Breast epithelium (tissue), 3 donors: ENCODE data around the gene GPX4.

Experiments used
- CTCF ChIP-seq, 3 donors: fragments of 450-650 bp; IDR thresholded peaks; one replicate each; pipeline ENCODE4 v1.5.1; 2016 to 2017; ENCODE audit warnings: antibody characterized with exemption in 3 of 3, mild to moderate bottlenecking in 3 of 3, moderate library complexity in 3 of 3
- POLR2A ChIP-seq: fragments of 450-650 bp; IDR thresholded peaks from one replicate; pipeline ENCODE4 v1.6.1; 2016; ENCODE audit warnings: antibody characterized with exemption, mild to moderate bottlenecking, moderate library complexity

- TF ChIP-seq CTCF (IDR thresholded peaks at IDR 0.05) (no peak), POLR2A (no peak)
Measured at GRCh38 chr19:1079566-1080111, 24.2 kb upstream of the GPX4 start.
